PC-3 (cell line): ENCODE results near the gene URB2. TPM values are rescaled to one million over a fixed set of nuclear protein-coding genes. Genes with fewer than 3 reads are reported as not detected.

Source experiments
- ATAC-seq: fragments of 200-7000 bp; cut with Tn5 transposase; 2 replicates; pipeline ENCODE4 v1.9.1; 2020; ENCODE audit warnings: mild to moderate bottlenecking, moderate library complexity
- BruUV-seq: library from RNA; stranded (reverse); fragments of 400-500 nt; replicated peaks from 2 replicates; lab custom pipeline; 2021; lab: Mats Ljungman, UMichigan
- CTCF ChIA-PET: fragments of 300-600 bp; sonication (Branson Sonifier 250); formaldehyde crosslinking; loops from one replicate; lab custom pipeline; 2022; ENCODE audit warnings: antibody characterized with exemption; lab: Charles Lee
- POLR2A ChIA-PET: fragments of 300-600 bp; sonication (Branson Sonifier 250); formaldehyde crosslinking; loops from one replicate; lab custom pipeline; 2022; ENCODE audit warnings: antibody characterized with exemption; ENCODE audit not compliant: unreplicated experiment; lab: Charles Lee
- DNase-seq: peaks from one replicate; pipeline ENCODE4 v3.0.0-alpha.2; 2015
- H2AFZ ChIP-seq: fragments of 300-600 bp; sonication (generic); 2 replicates; pipeline ENCODE4 v1.6.0; 2016; ENCODE audit warnings: antibody characterized with exemption, low read length
- H3F3A ChIP-seq: fragments of 300-600 bp; sonication (generic); one replicate; pipeline ENCODE4 v1.6.0; 2017; ENCODE audit warnings: antibody characterized with exemption, low read length, control low read depth, mild to moderate bottlenecking; ENCODE audit not compliant: unreplicated experiment
- H3K27ac ChIP-seq: fragments of 300-600 bp; sonication (generic); 2 replicates; pipeline ENCODE4 v1.5.1; 2016; ENCODE audit warnings: mild to moderate bottlenecking, low read length
- H3K27me3 ChIP-seq: fragments of 300-600 bp; sonication (generic); 2 replicates; pipeline ENCODE4 v1.6.1; 2016; ENCODE audit warnings: low read length, mixed read lengths
- H3K36me3 ChIP-seq: fragments of 300-600 bp; sonication (generic); 2 replicates; pipeline ENCODE4 v1.6.1; 2016; ENCODE audit warnings: low read depth, mixed run types, low read length, mixed read lengths
- H3K4me1 ChIP-seq: fragments of 300-600 bp; sonication (generic); 2 replicates; pipeline ENCODE4 v1.5.1; 2016; ENCODE audit warnings: low read length; ENCODE audit not compliant: insufficient read depth
- H3K4me2 ChIP-seq: fragments of 300-600 bp; sonication (generic); 2 replicates; pipeline ENCODE4 v1.6.0; 2016; ENCODE audit warnings: low read length
- H3K4me3 ChIP-seq: fragments of 300-600 bp; sonication (generic); 2 replicates; pipeline ENCODE4 v1.5.1; 2016; ENCODE audit warnings: mild to moderate bottlenecking, low read length, mixed read lengths
- H3K79me2 ChIP-seq: fragments of 300-600 bp; sonication (generic); 2 replicates; pipeline ENCODE4 v1.6.1; 2017; ENCODE audit warnings: low read length, mixed read lengths
- H3K9ac ChIP-seq: fragments of 300-600 bp; sonication (generic); 2 replicates; pipeline ENCODE4 v1.6.0; 2016; ENCODE audit warnings: mild to moderate bottlenecking, low read length
- H3K9me2 ChIP-seq: fragments of 300-600 bp; sonication (generic); replicated peaks from 2 replicates; pipeline ENCODE4 v1.6.1; 2016; ENCODE audit warnings: mixed run types, low read length, mixed read lengths
- H3K9me3 ChIP-seq: fragments of 300-600 bp; sonication (generic); 2 replicates; pipeline ENCODE4 v1.6.1; 2016; ENCODE audit warnings: low read length, mixed read lengths
- H4K20me1 ChIP-seq: fragments of 300-600 bp; sonication (generic); 2 replicates; pipeline ENCODE4 v1.6.1; 2016; ENCODE audit warnings: low read length, mixed read lengths
- CTCF ChIP-seq: fragments of 300-600 bp; sonication (generic); conservative IDR thresholded peaks from 2 replicates; pipeline ENCODE4 v1.5.1; 2017; ENCODE audit warnings: antibody characterized with exemption, low read depth, mild to moderate bottlenecking, low read length
- EZH2 ChIP-seq: fragments of 300-600 bp; sonication (generic); IDR thresholded peaks from one replicate; pipeline ENCODE4 v1.6.1; 2017; ENCODE audit warnings: antibody characterized with exemption, mild to moderate bottlenecking, low read length; ENCODE audit not compliant: unreplicated experiment
- EZH2phosphoT487 ChIP-seq: fragments of 300-600 bp; sonication (generic); IDR thresholded peaks from 2 replicates; pipeline ENCODE4 v1.6.1; 2018; ENCODE audit warnings: mild to moderate bottlenecking, antibody characterized with exemption, low read length, borderline replicate concordance
- intact Hi-C: fragments of 100-400 bp; cut with micrococcal nuclease; formaldehyde crosslinking; loops from 2 replicates; pipeline ENCODE4 v1.9.0; 2023
- total RNA-seq: library from RNA; depleted of rRNA; stranded (reverse); fragments of >200 nt; gene quantifications from 2 replicates; pipeline ENCODE4 v1.2.3, GENCODE V29; 2014

URB2 gene
- total RNA-seq, 1 experiment from 2014 or later, result 26.2 TPM

DNA sequence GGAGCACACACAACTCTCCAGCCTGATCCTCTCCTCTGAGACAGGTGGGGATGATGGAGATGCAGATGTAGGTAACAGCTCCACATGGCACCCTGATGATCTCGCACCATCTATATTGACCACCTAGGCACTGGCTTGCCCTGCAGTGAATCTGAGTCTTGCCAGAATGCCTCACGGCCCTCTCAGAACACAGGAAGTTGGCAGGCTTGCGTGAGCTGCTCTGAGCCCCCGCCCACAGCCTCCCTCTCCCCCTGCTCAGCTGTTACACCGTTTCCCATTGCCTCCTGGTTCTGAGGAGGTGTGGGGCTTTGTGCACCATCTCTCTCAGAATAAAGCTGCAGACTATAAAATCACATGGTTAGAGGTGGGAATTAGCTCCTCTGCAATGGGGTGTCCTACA, 48.0 kb downstream of the URB2 start:
- no peak for DNase-seq
- no peaks in the 10 kb centered on the region for H3K4me1 ChIP-seq
- BruUV-seq, result no TSS peak
- no peak overlapping the region for H3K27ac ChIP-seq
- H3K9ac ChIP-seq, result no peak overlapping the region
- no peak for ATAC-seq
- TF ChIP-seq EZH2phosphoT487 (no peak), EZH2 (no peak), CTCF (no peak)
- CTCF ChIA-PET, result no interaction called here
- intact Hi-C loops, result no loop called here
- H3K27me3 ChIP-seq, result no peaks in the 10 kb centered on the region
- H2AFZ ChIP-seq, result no peak overlapping the region
- H3K4me2 ChIP-seq, result no peak overlapping the region
- no peak overlapping the region for H3K4me3 ChIP-seq
- no peaks in the 10 kb centered on the region for H3K9me2 ChIP-seq
- H3K9me3 ChIP-seq, result no peaks in the 10 kb centered on the region
- no peaks in the 10 kb centered on the region for H4K20me1 ChIP-seq
- no peaks in the 10 kb centered on the region for H3K36me3 ChIP-seq
- no peaks in the 10 kb centered on the region for H3F3A ChIP-seq
- POLR2A ChIA-PET, result no interaction called here
- H3K79me2 ChIP-seq, result no peaks in the 10 kb centered on the region

DNA sequence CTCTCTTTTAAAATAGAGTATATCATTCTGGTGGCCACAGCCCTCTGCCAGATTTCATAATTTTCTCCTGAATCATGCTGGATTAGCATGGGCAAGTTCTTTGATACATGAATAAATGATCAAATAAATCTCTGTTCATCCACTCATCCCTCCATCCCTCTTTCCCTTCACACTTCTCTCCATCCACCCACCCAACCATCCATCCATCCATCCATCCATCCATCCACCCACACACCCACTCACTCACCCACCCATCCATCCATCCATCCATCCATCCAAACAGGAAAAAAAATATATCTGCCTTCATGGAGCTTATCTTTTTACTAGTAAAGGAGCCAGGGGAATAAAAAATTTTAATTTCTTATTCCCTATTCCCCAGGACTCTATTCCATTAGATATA, 49.3 kb downstream of the URB2 start:
- TF ChIP-seq EZH2phosphoT487 (no peak), CTCF (no peak), EZH2 (no peak)
- Histone ChIP-seq H3K4me3 (no peak overlapping the region), H3K36me3 (no peaks in the 10 kb centered on the region), H4K20me1 (no peaks in the 10 kb centered on the region), H3K4me2 (no peak overlapping the region), H3K9ac (no peak overlapping the region), H3K4me1 (no peaks in the 10 kb centered on the region), H3K27ac (no peak overlapping the region), H2AFZ (no peak overlapping the region), H3K79me2 (no peaks in the 10 kb centered on the region), H3K9me3 (no peaks in the 10 kb centered on the region), H3F3A (no peaks in the 10 kb centered on the region), H3K27me3 (no peaks in the 10 kb centered on the region), H3K9me2 (no peaks in the 10 kb centered on the region)
- intact Hi-C loops, result no loop called here
- BruUV-seq, result no TSS peak
- POLR2A ChIA-PET, result no interaction called here
- ATAC-seq (no peak), DNase-seq (no peak)
- CTCF ChIA-PET, result no interaction called here

DNA sequence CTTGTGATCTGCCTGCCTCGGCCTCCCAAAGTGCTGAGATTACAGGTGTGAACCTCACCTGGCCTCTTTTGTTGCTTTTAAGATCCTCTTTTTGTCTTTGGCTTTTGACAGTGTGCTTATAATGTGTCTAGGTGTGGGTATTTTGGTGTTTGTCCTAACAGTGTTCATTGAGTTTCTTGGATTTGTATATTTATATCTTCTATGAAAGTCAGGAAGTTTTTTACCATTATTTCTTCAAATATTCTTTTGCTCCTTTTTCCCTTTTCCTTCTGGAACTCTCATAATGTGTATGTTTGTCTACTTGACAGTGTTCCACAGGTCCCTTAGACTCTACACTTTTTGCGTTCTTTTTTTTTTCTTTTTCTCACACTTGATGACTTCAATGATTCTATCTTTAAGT, 59.1 kb downstream of the URB2 start:
- BruUV-seq, result no TSS peak
- ATAC-seq, result no peak
- H2AFZ ChIP-seq, result no peak overlapping the region
- no peaks in the 10 kb centered on the region for H3F3A ChIP-seq
- no peak for DNase-seq
- POLR2A ChIA-PET, result no interaction called here
- intact Hi-C loops, result loop anchor here (1.0 kb wide), 1 partner anchor 9 kb away; no protein-coding TSS in a partner anchor
- H4K20me1 ChIP-seq, result no peaks in the 10 kb centered on the region
- CTCF ChIA-PET, result no interaction called here
- no peaks in the 10 kb centered on the region for H3K79me2 ChIP-seq
- H3K4me3 ChIP-seq, result no peak overlapping the region
- no peak overlapping the region for H3K4me2 ChIP-seq
- TF ChIP-seq CTCF, result no peak
- no peak for TF ChIP-seq EZH2phosphoT487
- no peaks in the 10 kb centered on the region for H3K27me3 ChIP-seq
- H3K27ac ChIP-seq, result no peak overlapping the region
- no peaks in the 10 kb centered on the region for H3K36me3 ChIP-seq
- H3K4me1 ChIP-seq, result no peaks in the 10 kb centered on the region
- no peak overlapping the region for H3K9ac ChIP-seq
- no peaks in the 10 kb centered on the region for H3K9me2 ChIP-seq
- 0 out of 2 replicates have a peak, but pooled peaks cover 6% of the 10 kb centered on the region for H3K9me3 ChIP-seq
